Tibial nerve (tissue), 4 donors: ENCODE results near the gene HRH1. TPM values are rescaled to one million over a fixed set of nuclear protein-coding genes. Genes with fewer than 3 reads are reported as not detected.

Source experiments
- DNase-seq, 2 donors: peaks; one replicate each; pipeline ENCODE4 v3.0.0-alpha.2; 2019; ENCODE audit warnings: low spot score in 2 of 2
- H3K27ac ChIP-seq, 4 donors: fragments of 200-600 bp; sonication (generic) in 3 of 4; one replicate each; pipeline ENCODE4 v1.5.1; 2017 to 2019; ENCODE audit warnings: mild to moderate bottlenecking in 1 of 4
- H3K27me3 ChIP-seq, 2 donors: fragments of 200-600 bp; sonication (generic) in 1 of 2; one replicate each; pipeline versions ENCODE4 v1.5.1 to v1.6.0; 2017 to 2019
- H3K36me3 ChIP-seq, 3 donors: fragments of 200-600 bp; sonication (generic); one replicate each; pipeline ENCODE4 v1.5.1; 2018 to 2019
- H3K4me1 ChIP-seq, 4 donors: fragments of 200-600 bp; sonication (generic) in 3 of 4; one replicate each; pipeline ENCODE4 v1.5.1; 2017 to 2019
- H3K4me3 ChIP-seq, 4 donors: fragments of 200-600 bp; sonication (generic) in 3 of 4; one replicate each; pipeline ENCODE4 v1.5.1; 2017 to 2019; ENCODE audit warnings: mild to moderate bottlenecking in 1 of 4, moderate library complexity in 1 of 4
- H3K9me3 ChIP-seq, 4 donors: fragments of 200-600 bp; sonication (generic) in 3 of 4; one replicate each; pipeline ENCODE4 v1.5.1; 2017 to 2019
- EP300 ChIP-seq, 2 donors: sonication (generic); formaldehyde crosslinking; IDR thresholded peaks; one replicate each; pipeline ENCODE4 v1.6.1; 2017; ENCODE audit warnings: antibody characterized with exemption in 2 of 2, mild to moderate bottlenecking in 1 of 2
- POLR2A ChIP-seq, 2 donors: fragments of 450-650 bp; IDR thresholded peaks; one replicate each; pipeline ENCODE4 v1.6.1; 2017; ENCODE audit warnings: antibody characterized with exemption in 2 of 2, mild to moderate bottlenecking in 2 of 2, moderate library complexity in 2 of 2
- WGBS, 2 donors: methylation state at CpG; one replicate each; pipeline ENCODE4 v1.1.5; 2018; 5-methylcytosine and 5-hydroxymethylcytosine counted together
- total RNA-seq, 4 donors: library from RNA; depleted of rRNA; stranded (reverse); fragments of >200 nt; gene quantifications; one replicate each; pipeline ENCODE4 v1.1.0, GENCODE V29; 2016
- TF ChIP-seq, protein P1 (sequence below), 5 experiments: fragments of 200-600 bp in 3 of 5; fragments of 450-650 bp in 2 of 5; sonication (generic) in 3 of 5; IDR thresholded peaks; one replicate each; pipeline ENCODE4 v1.5.1; 2016 to 2019; ENCODE audit warnings: antibody characterized with exemption in 5 of 5, mild to moderate bottlenecking in 3 of 5, moderate library complexity in 2 of 5

Gene HRH1
- total RNA-seq, 4 donors from 2014 or later, result 13.8 to 20.3 (median 15.9) TPM

GRCh38 chr3:11302444-11302843 is 148.2 kb downstream of the HRH1 start:
- no peak for DNase-seq
- Histone ChIP-seq H3K36me3 (peaks cover 0 to 74% (median 0%) of the 10 kb centered on the region in 3 donors), H3K9me3 (no peaks in the 10 kb centered on the region)

GRCh38 chr3:11304175-11304574 is 149.9 kb downstream of the HRH1 start:
- Histone ChIP-seq H3K27ac (no peak overlapping the region), H3K4me3 (no peak overlapping the region), H3K9me3 (no peaks in the 10 kb centered on the region), H3K4me1 (peaks cover 0 to 30% (median 4%) of the 10 kb centered on the region in 4 donors), H3K36me3 (peaks cover 0 to 84% (median 0%) of the 10 kb centered on the region in 3 donors), H3K27me3 (no peaks in the 10 kb centered on the region)
- TF ChIP-seq EP300 (IDR thresholded peaks at IDR 0.05) (no peak), POLR2A (IDR thresholded peaks at IDR 0.05) (no peak)
- TF ChIP-seq, protein P1, sequence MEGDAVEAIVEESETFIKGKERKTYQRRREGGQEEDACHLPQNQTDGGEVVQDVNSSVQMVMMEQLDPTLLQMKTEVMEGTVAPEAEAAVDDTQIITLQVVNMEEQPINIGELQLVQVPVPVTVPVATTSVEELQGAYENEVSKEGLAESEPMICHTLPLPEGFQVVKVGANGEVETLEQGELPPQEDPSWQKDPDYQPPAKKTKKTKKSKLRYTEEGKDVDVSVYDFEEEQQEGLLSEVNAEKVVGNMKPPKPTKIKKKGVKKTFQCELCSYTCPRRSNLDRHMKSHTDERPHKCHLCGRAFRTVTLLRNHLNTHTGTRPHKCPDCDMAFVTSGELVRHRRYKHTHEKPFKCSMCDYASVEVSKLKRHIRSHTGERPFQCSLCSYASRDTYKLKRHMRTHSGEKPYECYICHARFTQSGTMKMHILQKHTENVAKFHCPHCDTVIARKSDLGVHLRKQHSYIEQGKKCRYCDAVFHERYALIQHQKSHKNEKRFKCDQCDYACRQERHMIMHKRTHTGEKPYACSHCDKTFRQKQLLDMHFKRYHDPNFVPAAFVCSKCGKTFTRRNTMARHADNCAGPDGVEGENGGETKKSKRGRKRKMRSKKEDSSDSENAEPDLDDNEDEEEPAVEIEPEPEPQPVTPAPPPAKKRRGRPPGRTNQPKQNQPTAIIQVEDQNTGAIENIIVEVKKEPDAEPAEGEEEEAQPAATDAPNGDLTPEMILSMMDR (IDR thresholded peaks at IDR 0.05), result no peak
- WGBS, 2 donors, result 93 to 97% methylated on average over 6 of the region's 6 CpGs
- DNase-seq, result no peak

More at GRCh38 chr3:11302444-11302843, 148.2 kb downstream of the HRH1 start:
- H3K27ac ChIP-seq, result no peak overlapping the region
- TF ChIP-seq POLR2A (IDR thresholded peaks at IDR 0.05) (no peak), EP300 (IDR thresholded peaks at IDR 0.05) (no peak)
- TF ChIP-seq, protein P1 (IDR thresholded peaks at IDR 0.05), result no peak
- H3K4me1 ChIP-seq, result peaks cover 0 to 25% (median 3%) of the 10 kb centered on the region in 4 donors
- no peak overlapping the region for H3K4me3 ChIP-seq
- H3K27me3 ChIP-seq, result no peaks in the 10 kb centered on the region

- WGBS, 2 donors, result 56 to 71% methylated on average over 1 of the region's 1 CpG
- Histone ChIP-seq H3K9me3 (no peaks in the 10 kb centered on the region), H3K36me3 (peaks cover 0 to 84% (median 0%) of the 10 kb centered on the region in 3 donors), H3K27ac (peak overlapping the region in 2 of 4 donors; percentile 22 to 75), H3K4me3 (no peak overlapping the region), H3K4me1 (peaks cover 0 to 30% (median 4%) of the 10 kb centered on the region in 4 donors), H3K27me3 (no peaks in the 10 kb centered on the region)
- TF ChIP-seq, protein P1 (IDR thresholded peaks at IDR 0.05), result no peak
- TF ChIP-seq POLR2A (IDR thresholded peaks at IDR 0.05), result no peak
- TF ChIP-seq EP300 (IDR thresholded peaks at IDR 0.05), result no peak
- no peak for DNase-seq
Observed at GRCh38 chr3:11305509-11305908, 151.2 kb downstream of the HRH1 start.

DNA sequence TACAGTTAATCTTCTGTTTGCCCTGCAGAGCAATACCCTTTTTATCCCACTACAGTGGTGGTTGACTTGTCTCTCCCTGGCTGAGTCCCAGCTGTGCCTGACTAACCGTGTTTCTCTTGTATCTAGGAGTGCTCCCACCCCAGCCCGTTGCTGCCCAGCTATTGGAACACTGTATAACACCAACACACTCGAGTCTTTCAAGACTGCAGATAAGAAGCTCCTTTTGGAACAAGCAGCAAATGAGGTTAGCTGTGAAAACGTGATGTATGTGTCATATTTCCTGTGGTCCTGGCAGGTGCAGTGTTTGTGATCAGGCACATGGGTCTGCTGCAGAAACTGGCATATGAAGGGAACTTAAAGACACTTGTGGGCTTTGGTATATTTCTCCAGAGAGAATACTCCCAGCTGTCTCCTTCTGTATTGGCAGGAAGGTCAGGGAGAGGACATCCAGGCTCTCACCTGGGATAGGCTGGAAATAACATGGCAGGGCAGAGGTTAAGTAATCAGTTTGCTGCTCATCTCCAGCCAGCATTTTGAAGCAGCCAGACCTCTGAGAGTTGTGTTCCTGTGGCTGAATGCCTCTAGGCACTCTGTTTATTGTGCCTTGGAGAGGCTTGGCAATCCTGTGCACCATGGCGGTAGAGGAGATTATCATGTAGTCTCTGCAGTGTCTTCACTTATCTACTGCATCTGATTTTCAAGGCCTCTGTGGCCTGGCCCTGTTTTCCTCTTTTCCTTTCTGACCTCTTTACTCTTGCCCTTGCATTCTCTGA is 152.7 kb downstream of the HRH1 start:
- H3K4me3 ChIP-seq, result no peak overlapping the region
- H3K36me3 ChIP-seq, result peaks cover 0 to 77% (median 0%) of the 10 kb centered on the region in 3 donors
- WGBS, 2 donors, result 43 to 54% methylated on average over 5 of the region's 5 CpGs
- TF ChIP-seq POLR2A (IDR thresholded peaks at IDR 0.05), result no peak
- TF ChIP-seq, protein P1 (IDR thresholded peaks at IDR 0.05), result no peak
- no peak for TF ChIP-seq EP300 (IDR thresholded peaks at IDR 0.05)
- H3K4me1 ChIP-seq, result peaks cover 0 to 30% (median 4%) of the 10 kb centered on the region in 4 donors
- H3K27me3 ChIP-seq, result no peaks in the 10 kb centered on the region
- H3K9me3 ChIP-seq, result no peaks in the 10 kb centered on the region
- no peak for DNase-seq
- peak overlapping the region in 2 of 4 donors; percentile 63 to 75 for H3K27ac ChIP-seq

DNA sequence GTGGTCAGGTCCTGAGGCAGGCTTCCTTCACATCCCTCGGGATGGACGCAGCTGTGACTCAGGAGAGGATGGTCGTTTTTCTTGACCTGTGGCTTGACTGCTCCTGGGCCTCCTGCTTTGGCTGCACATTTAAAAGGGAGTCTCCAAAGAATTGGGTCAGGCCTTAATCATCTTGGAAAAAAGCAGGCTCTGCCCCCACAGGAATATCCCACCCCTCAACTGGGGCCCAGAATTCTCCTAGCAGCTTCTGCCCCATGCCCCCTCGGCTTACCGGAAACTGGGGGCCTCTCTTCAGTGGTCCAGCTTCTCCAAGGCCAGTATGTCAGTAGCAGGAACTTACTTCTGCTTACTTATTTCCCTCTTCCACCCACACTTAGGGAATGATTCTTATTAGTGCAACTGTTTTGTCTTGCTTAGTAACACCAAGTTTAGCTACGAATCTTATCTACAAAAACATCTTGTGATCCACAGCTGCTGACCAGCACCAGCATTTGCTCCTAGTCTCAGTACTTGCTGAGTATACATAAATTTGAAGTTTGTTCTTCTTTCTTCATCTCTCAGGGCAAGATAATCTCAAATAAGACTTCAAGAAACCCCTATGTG is 153.6 kb downstream of the HRH1 start:
- WGBS, 2 donors, result 65 to 66% methylated on average over 6 of the region's 6 CpGs
- TF ChIP-seq EP300 (IDR thresholded peaks at IDR 0.05) (peak in 1 of 2 donors; percentile 70), POLR2A (IDR thresholded peaks at IDR 0.05) (no peak)
- TF ChIP-seq, protein P1 (IDR thresholded peaks at IDR 0.05), result no peak
- Histone ChIP-seq H3K36me3 (peaks cover 0 to 79% (median 0%) of the 10 kb centered on the region in 3 donors), H3K4me1 (peaks cover 0 to 30% (median 4%) of the 10 kb centered on the region in 4 donors), H3K27me3 (no peaks in the 10 kb centered on the region), H3K9me3 (no peaks in the 10 kb centered on the region), H3K27ac (peak overlapping the region in 3 of 4 donors; percentile 27 to 75 (median 63)), H3K4me3 (no peak overlapping the region)
- DNase-seq, result peak in 1 of 2 donors; percentile 17
